HFFc6 (cell line): ENCODE results near the gene OR1N2. TPM values are rescaled to one million over a fixed set of nuclear protein-coding genes. Genes with fewer than 3 reads are reported as not detected.
"Not testable (repeated sequence)": the region's sequence is repeated elsewhere in the genome, so short reads cannot be mapped to it uniquely, and the experiment has no call there.

ENCODE experiments used
- DNase-seq: peaks from one replicate; pipeline ENCODE4 v3.0.0-alpha.2; 2018
- H3K27ac Mint-ChIP-seq: 2 replicates; pipeline ENCODE4 v1.8.0; 2020; ENCODE audit warnings: mild to moderate bottlenecking, mixed read lengths
- H3K27me3 Mint-ChIP-seq: 2 replicates; pipeline ENCODE4 v1.8.0; 2021; ENCODE audit warnings: mild to moderate bottlenecking, moderate library complexity, mixed read lengths; ENCODE audit not compliant: insufficient read depth
- H3K36me3 Mint-ChIP-seq: 2 replicates; pipeline ENCODE4 v1.8.0; 2021; ENCODE audit warnings: low read depth, mixed read lengths
- H3K4me1 Mint-ChIP-seq: 2 replicates; pipeline ENCODE4 v1.8.0; 2020; ENCODE audit warnings: low read depth, mixed read lengths
- H3K4me3 Mint-ChIP-seq: 2 replicates; pipeline ENCODE4 v1.8.0; 2020; ENCODE audit warnings: mild to moderate bottlenecking, moderate library complexity, mixed read lengths
- H3K9me3 Mint-ChIP-seq: 2 replicates; pipeline ENCODE4 v1.8.0; 2020; ENCODE audit warnings: mild to moderate bottlenecking, mixed read lengths
- total RNA-seq, 6 experiments: library from RNA; stranded (reverse); fragmentation: NEBNext Ultra II Directional; extraction: Animal tissue kit (Norgen Biotek cat#: 25700); gene quantifications; 2 replicates in 1 of 6; 3 replicates in 5 of 6; pipeline ENCODE4 v1.2.3, GENCODE V29; 2021
- TF ChIP-seq, protein P1 (sequence below): fragments of 200-600 bp; sonication (generic); IDR thresholded peaks from 2 replicates; pipeline ENCODE4 v1.5.0; 2021; ENCODE audit warnings: antibody characterized with exemption, mild to moderate bottlenecking

The OR1N2 gene
- total RNA-seq, 6 experiments from 2014 or later, result not detected

DNA sequence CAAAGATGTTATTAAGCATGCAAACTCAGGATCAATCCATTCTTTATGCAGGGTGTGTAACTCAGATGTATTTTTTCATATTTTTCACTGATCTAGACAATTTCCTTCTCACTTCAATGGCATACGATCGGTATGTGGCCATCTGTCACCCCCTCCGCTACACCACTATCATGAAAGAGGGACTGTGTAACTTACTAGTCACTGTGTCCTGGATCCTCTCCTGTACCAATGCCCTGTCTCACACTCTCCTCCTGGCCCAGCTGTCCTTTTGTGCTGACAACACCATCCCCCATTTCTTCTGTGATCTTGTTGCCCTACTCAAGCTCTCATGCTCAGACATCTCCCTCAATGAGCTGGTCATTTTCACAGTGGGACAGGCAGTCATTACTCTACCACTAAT, 33.5 kb upstream of the OR1N2 start:
- H3K27me3 Mint-ChIP-seq, result peaks cover 4% of the 10 kb centered on the region; the same call in 1 of the 2 replicates

DNA sequence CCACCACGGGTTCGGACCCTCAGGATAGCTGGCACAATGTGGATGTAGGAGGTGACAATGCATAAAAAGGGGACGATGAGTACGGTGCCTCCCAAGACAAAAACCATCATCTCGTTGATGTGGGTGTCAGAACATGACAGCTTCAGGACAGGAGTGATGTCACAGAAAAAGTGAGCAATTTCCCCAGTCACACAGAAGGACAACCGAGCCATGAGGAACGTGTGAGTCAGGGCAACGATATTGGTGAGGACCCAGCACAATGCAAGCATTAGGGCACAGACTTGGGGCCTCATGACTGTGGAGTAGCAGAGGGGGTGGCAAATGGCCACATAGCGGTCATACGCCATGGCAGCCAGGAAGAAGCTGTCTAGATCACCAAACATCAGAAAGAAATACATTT, 26.3 kb upstream of the OR1N2 start:
- H3K27me3 Mint-ChIP-seq, result peaks cover 15% of the 10 kb centered on the region
- H3K27ac Mint-ChIP-seq, result no peak overlapping the region
- TF ChIP-seq, protein P1, sequence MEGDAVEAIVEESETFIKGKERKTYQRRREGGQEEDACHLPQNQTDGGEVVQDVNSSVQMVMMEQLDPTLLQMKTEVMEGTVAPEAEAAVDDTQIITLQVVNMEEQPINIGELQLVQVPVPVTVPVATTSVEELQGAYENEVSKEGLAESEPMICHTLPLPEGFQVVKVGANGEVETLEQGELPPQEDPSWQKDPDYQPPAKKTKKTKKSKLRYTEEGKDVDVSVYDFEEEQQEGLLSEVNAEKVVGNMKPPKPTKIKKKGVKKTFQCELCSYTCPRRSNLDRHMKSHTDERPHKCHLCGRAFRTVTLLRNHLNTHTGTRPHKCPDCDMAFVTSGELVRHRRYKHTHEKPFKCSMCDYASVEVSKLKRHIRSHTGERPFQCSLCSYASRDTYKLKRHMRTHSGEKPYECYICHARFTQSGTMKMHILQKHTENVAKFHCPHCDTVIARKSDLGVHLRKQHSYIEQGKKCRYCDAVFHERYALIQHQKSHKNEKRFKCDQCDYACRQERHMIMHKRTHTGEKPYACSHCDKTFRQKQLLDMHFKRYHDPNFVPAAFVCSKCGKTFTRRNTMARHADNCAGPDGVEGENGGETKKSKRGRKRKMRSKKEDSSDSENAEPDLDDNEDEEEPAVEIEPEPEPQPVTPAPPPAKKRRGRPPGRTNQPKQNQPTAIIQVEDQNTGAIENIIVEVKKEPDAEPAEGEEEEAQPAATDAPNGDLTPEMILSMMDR, result no peak
- no peaks in the 10 kb centered on the region for H3K9me3 Mint-ChIP-seq
- H3K4me1 Mint-ChIP-seq, result no peaks in the 10 kb centered on the region
- H3K36me3 Mint-ChIP-seq, result no peaks in the 10 kb centered on the region
- DNase-seq, result no peak
- H3K4me3 Mint-ChIP-seq, result no peak overlapping the region

More for the DNA sequence above, 33.5 kb upstream of the OR1N2 start:
- H3K9me3 Mint-ChIP-seq, result no peaks in the 10 kb centered on the region
- TF ChIP-seq, protein P1, result no peak
- no peak for DNase-seq
- no peak overlapping the region for H3K27ac Mint-ChIP-seq
- no peaks in the 10 kb centered on the region for H3K36me3 Mint-ChIP-seq
- no peak overlapping the region for H3K4me3 Mint-ChIP-seq
- no peaks in the 10 kb centered on the region for H3K4me1 Mint-ChIP-seq

DNA sequence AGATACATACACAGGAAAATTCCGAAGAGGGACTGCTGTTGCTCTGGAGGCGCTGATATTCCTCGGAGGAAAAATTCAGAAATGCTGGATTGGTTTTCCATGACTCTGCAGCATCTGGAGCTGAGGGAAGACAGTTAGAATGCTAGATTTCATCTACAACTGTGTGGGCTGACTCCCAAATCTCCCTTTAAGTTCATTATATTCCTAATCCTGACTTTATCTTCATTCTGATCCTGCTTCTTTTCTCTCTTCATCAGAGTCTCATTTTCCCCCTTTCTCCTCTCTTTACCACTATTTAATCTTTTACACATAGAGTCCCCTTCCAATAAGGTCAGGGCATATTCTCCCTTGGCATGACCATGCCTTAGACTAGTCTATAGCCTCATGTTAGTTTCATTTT, 25.7 kb upstream of the OR1N2 start, which contains the start of gene OR1N1:
TSS of gene OR1N1 (minus strand) at position 101 of the 400 bp plus-strand sequence. CDS start at position 101, 0 bp downstream.
- no peaks in the 10 kb centered on the region for H3K9me3 Mint-ChIP-seq
- no peak within 1 kb of the TSS for H3K27ac Mint-ChIP-seq
- no peak within 1 kb of the TSS for H3K4me3 Mint-ChIP-seq
- TF ChIP-seq, protein P1, result no peak
- no peak for DNase-seq
- H3K4me1 Mint-ChIP-seq, result no peaks in the 10 kb centered on the region
- no peaks in the 10 kb centered on the region for H3K36me3 Mint-ChIP-seq
- peaks cover 15% of the 10 kb centered on the region for H3K27me3 Mint-ChIP-seq

DNA sequence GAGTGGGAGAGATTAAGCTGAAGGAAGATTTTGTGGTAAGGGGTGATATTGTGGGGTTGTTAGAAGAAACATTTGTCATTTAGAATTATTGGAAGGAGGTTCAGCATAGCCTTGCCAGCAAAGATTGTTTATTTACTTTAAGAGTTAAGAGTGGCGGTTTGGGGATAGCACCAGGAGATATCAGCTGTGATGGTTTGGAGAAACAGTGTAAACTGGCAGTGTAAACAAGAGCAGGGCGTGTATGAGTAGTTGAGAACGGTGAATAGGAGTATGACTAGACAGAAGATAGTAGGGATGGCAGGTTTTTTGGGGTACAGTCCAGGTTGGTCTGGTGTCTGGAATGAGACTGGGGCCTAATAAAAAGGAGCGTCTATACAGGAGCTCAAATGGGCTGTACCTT, 21.8 kb upstream of the OR1N2 start:
- not testable (repeated sequence) for H3K9me3 Mint-ChIP-seq, H3K27ac Mint-ChIP-seq
- H3K27me3 Mint-ChIP-seq, result peaks cover 40% of the 10 kb centered on the region

DNA sequence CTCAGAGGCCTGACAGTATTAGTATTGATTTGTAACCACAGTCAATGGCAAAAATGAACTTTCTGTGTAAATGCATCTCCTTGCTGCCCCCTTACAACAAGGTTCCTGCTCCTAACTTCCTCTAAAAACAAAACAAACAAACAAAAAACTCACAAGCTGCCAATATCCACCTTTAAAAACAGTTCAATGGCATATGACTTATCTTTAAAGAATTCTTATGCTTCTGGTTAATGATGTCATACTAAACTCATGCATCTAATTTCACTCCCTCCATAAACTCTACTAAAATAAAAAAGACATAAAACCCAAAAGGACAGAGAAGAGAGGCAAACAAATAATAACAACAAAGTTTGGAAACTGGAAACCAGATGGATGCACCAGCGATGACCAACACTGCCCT, 16.8 kb upstream of the OR1N2 start:
- Mint-ChIP-seq H3K4me1 (0 out of 2 replicates have a peak, but pooled peaks cover 5% of the 10 kb centered on the region), H3K27me3 (peaks cover 29% of the 10 kb centered on the region), H3K9me3 (no peaks in the 10 kb centered on the region)

More for the DNA sequence above, 21.8 kb upstream of the OR1N2 start:
- H3K4me3 Mint-ChIP-seq, H3K36me3 Mint-ChIP-seq, H3K4me1 Mint-ChIP-seq, DNase-seq: not testable (repeated sequence)

DNA sequence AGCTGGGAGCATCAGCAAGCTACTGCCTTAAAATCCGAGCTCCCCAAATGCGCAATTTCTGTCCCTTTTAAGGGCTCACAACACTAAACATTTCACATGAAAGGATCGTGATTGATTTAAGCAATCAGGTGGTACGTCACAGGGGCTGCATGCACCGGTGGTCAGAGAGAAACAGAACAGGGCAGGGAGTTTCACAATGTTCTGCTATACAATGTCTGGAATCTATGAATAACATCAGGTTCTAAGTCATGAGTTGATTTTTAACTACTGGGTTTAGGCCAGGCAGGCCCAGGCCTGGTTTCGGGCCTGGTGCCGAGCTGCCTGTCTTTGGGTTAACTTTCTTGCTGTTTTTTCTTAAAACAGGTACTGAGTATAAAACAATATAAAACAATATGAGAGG, 15.8 kb upstream of the OR1N2 start:
- DNase-seq, H3K4me1 Mint-ChIP-seq, H3K4me3 Mint-ChIP-seq, H3K9me3 Mint-ChIP-seq, H3K36me3 Mint-ChIP-seq, H3K27ac Mint-ChIP-seq: not testable (repeated sequence)
- H3K27me3 Mint-ChIP-seq, result peaks cover 27% of the 10 kb centered on the region

More for the DNA sequence above, 16.8 kb upstream of the OR1N2 start:
- H3K27ac Mint-ChIP-seq, result no peak overlapping the region
- no peaks in the 10 kb centered on the region for H3K36me3 Mint-ChIP-seq
- H3K4me3 Mint-ChIP-seq, result no peak overlapping the region
- DNase-seq, result no peak
- TF ChIP-seq, protein P1, result no peak

DNA sequence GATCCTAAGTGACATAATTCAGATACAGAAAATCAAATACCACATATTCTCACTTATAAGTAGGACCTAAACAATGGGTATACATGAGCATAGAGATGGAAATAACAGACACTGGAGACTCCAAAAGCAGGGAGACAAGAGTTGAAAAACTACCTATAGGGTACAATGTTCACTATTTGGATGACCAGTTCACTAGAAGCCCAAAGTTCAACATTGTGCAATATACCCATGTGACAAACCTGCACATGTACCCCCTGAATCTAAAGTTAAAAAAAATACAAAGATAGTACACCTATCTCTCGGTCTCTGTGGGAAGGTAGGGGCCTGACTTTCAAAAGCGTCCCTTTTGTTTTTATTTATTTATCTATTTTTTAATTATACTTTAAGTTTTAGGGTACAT, 14.2 kb upstream of the OR1N2 start:
- Mint-ChIP-seq H3K27ac (no peak overlapping the region), H3K27me3 (peaks cover 16% of the 10 kb centered on the region), H3K4me3 (no peak overlapping the region), H3K9me3 (no peaks in the 10 kb centered on the region), H3K4me1 (0 out of 2 replicates have a peak, but pooled peaks cover 5% of the 10 kb centered on the region), H3K36me3 (no peaks in the 10 kb centered on the region)
- no peak for DNase-seq
- TF ChIP-seq, protein P1, result no peak
